Left lung (tissue), 10 donors: Measurements from ENCODE around the gene SEC14L3. TPM values are rescaled to one million over a fixed set of nuclear protein-coding genes. Genes with fewer than 3 reads are reported as not detected.
"Not testable (repeated sequence)": the region's sequence is repeated elsewhere in the genome, so short reads cannot be mapped to it uniquely, and the experiment has no call there.

Source experiments
- ATAC-seq: fragments of 200-7000 bp; cut with Tn5 transposase; one replicate; pipeline ENCODE4 v1.9.1; 2020; ENCODE audit warnings: moderate library complexity
- DNase-seq, 4 donors: peaks; one replicate each; pipeline ENCODE4 v3.0.0-alpha.2; 2013 to 2020
- H3K27ac ChIP-seq, 2 donors: fragments of 200-600 bp; sonication (generic) in 1 of 2; one replicate each; pipeline versions ENCODE4 v1.5.0 to v1.8.0; 2020 to 2021
- H3K27me3 ChIP-seq, 2 donors: fragments of 200-600 bp; sonication (generic) in 1 of 2; one replicate each; pipeline versions ENCODE4 v1.5.0 to v1.8.0; 2020 to 2021
- H3K36me3 ChIP-seq, 2 donors: fragments of 200-600 bp; sonication (generic) in 1 of 2; one replicate each; pipeline versions ENCODE4 v1.5.0 to v1.8.0; 2020 to 2021
- H3K4me1 ChIP-seq, 2 donors: fragments of 200-600 bp; one replicate each; pipeline ENCODE4 v1.8.0; 2021
- H3K4me3 ChIP-seq, 2 donors: fragments of 200-600 bp; sonication (generic) in 1 of 2; one replicate each; pipeline versions ENCODE4 v1.5.0 to v1.8.0; 2020 to 2021; ENCODE audit warnings: mild to moderate bottlenecking in 1 of 2
- H3K9me3 ChIP-seq, 2 donors: fragments of 200-600 bp; sonication (generic) in 1 of 2; one replicate each; pipeline versions ENCODE4 v1.5.0 to v1.8.0; 2020 to 2021
- intact Hi-C, 2 donors: fragments of 100-400 bp; cut with DNase I; formaldehyde crosslinking; loops; one replicate each; pipeline versions ENCODE4 v1.11.2 to v1.14.2; 2022
- polyA plus RNA-seq, 6 donors: library from polyadenylated mRNA; unstranded; fragments of 120-200 nt; gene quantifications; one replicate each; pipeline ENCODE4 v1.2.1, GENCODE V29; 2013; ENCODE audit not compliant: insufficient read length in 6 of 6
- total RNA-seq, 2 donors: library from RNA; stranded (reverse); fragmentation: NEBNext Ultra II Directional; extraction: Animal tissue kit (Norgen Biotek cat#: 25700); gene quantifications; one replicate each; pipeline ENCODE4 v1.2.1, GENCODE V29; 2021
- TF ChIP-seq, protein P1 (sequence below), 2 donors: fragments of 200-600 bp; sonication (generic) in 1 of 2; IDR thresholded peaks; one replicate each; pipeline versions ENCODE4 v1.5.0 to v1.8.0; 2021; ENCODE audit warnings: antibody characterized with exemption in 2 of 2
- donor health status: DM: no; HTN: yes; CAD: no.
- donor health status: DM: no; HTN: no; CAD: no.

SEC14L3 gene
- total and polyA plus RNA-seq, 8 donors, result 0.09 to 0.44 (median 0.24) TPM; not detected in 2

DNA sequence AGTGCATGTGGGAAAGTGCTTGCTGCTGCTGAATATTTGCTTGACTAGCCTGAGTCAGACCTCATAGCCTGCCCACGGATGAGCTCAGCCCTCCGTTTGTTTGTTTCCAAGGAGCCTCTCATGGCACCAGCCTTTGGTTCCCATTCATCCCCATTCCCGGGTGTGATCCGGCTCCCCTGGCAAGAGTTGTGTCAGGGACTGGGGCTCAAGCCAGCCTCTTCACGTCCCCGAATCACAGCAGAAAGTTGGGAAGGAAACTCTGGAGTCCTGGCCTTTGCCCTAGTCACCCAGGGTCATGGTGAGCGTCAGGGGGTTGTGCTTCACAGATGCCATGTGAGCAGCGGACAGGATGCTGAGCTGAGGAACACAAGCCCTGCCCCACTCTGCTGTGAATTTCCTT is 13.8 kb downstream of the SEC14L3 start:
- Histone ChIP-seq H3K9me3 (no peaks in the 10 kb centered on the region), H3K36me3 (no peaks in the 10 kb centered on the region), H3K4me3 (no peak overlapping the region), H3K27me3 (no peaks in the 10 kb centered on the region), H3K4me1 (no peaks in the 10 kb centered on the region), H3K27ac (no peak overlapping the region)
- intact Hi-C loops, result no loop called here
- DNase-seq (no peak), ATAC-seq (no peak)
- TF ChIP-seq, protein P1, sequence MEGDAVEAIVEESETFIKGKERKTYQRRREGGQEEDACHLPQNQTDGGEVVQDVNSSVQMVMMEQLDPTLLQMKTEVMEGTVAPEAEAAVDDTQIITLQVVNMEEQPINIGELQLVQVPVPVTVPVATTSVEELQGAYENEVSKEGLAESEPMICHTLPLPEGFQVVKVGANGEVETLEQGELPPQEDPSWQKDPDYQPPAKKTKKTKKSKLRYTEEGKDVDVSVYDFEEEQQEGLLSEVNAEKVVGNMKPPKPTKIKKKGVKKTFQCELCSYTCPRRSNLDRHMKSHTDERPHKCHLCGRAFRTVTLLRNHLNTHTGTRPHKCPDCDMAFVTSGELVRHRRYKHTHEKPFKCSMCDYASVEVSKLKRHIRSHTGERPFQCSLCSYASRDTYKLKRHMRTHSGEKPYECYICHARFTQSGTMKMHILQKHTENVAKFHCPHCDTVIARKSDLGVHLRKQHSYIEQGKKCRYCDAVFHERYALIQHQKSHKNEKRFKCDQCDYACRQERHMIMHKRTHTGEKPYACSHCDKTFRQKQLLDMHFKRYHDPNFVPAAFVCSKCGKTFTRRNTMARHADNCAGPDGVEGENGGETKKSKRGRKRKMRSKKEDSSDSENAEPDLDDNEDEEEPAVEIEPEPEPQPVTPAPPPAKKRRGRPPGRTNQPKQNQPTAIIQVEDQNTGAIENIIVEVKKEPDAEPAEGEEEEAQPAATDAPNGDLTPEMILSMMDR (IDR thresholded peaks at IDR 0.05), result no peak

DNA sequence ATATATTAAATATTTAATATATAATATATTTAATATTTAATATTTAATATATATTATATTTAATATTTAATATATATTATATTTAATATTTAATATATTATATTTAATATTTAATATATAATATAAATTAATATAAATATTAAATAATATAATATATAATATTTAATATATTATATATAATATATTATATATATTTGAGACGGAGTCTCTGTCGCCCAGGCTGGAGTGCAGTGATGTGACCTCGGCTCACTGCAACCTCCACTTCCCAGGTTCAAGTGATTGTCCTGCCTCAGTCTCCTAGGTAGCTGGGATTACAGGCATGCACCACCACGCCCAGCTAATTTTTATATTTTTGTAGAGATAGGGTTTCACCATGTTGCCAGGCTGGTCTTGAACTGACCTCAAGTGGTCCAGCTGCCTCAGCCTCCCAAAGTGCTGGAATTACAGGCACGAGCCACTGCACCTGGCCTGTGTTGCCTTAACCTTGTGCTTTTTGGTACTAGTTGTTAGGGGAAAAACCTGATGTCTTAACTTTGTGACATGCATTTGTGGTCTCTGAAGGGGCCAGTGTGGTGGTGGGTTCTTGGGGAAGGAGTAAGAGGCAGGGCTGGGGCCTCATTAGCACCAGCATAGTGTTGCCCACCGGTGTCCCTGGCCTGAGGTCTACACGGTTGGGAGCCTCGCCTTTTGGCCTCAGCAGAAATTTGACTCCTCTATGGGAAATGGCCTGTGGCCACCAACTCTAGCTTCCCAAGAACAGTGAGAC is 16.6 kb downstream of the SEC14L3 start:
- H3K27ac ChIP-seq, result no peak overlapping the region
- no peak for DNase-seq
- no peaks in the 10 kb centered on the region for H3K27me3 ChIP-seq
- H3K4me1 ChIP-seq, result no peaks in the 10 kb centered on the region
- intact Hi-C loops, result no loop called here
- ATAC-seq, result no peak
- no peaks in the 10 kb centered on the region for H3K9me3 ChIP-seq
- H3K4me3 ChIP-seq, result no peak overlapping the region
- no peaks in the 10 kb centered on the region for H3K36me3 ChIP-seq
- TF ChIP-seq, protein P1 (IDR thresholded peaks at IDR 0.05), result no peak

DNA sequence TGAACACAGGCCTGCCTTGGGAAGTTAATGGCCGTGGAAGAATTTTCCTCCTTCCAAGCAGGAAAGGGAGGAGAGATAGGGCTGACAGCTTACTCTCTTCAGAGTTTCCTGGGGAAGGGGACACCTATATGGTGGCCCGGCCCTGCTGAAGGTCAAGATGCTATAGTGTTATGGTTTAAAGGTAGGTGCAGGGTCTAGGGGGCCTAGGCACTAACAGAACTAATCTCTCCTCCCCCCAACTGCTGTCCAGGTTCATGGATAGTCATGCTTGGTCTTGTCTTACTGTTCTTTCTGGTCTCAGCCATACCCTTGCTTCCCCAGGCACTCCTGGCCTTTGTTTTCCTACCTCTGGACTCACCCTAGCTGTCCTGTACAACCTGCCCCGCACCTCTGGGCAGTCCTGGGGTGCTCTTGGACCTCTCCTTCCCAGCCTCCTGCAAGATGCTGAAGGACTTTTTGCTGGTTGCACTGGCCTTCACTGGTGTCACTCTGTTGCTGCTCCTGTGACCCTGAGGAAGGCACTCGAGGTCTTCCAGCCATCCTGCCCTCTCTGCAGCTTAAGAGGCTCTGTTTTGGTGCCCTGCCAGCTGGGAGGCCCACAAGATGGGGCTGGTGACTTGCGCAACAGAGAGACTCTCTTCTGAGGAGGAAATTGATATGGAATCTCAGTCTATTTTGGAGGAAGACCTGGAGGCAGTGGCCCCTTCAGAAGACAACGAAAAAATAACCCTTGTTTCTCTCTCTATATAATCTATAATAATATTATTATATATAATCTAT is 17.9 kb downstream of the SEC14L3 start:
- Histone ChIP-seq H3K27ac (no peak overlapping the region), H3K36me3 (no peaks in the 10 kb centered on the region), H3K9me3 (no peaks in the 10 kb centered on the region), H3K4me3 (no peak overlapping the region), H3K4me1 (no peaks in the 10 kb centered on the region), H3K27me3 (no peaks in the 10 kb centered on the region)
- intact Hi-C loops, result no loop called here
- DNase-seq, result peak in 2 of 4 donors; percentile 27 to 66
- TF ChIP-seq, protein P1 (IDR thresholded peaks at IDR 0.05), result no peak
- peak; percentile 80 for ATAC-seq

DNA sequence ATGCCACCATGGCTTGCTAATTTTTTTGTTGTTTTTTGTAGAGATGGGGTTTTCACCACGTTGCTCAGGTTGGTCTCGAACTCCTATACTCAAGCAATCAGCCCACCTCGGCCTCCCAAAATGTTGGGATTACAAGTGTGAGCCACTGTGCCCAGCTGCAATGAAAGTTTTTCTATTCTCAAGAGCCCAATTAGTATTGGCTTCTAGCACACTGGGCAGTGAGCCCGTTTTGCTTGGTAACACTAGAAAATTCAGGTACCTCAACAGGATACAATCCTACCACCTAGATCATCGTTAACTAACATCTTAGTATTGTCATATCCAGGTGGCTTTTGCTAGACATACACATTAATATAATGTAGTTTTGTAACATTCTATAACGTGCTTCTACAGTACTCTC is 19.0 kb downstream of the SEC14L3 start:
- Histone ChIP-seq H3K27ac (no peak overlapping the region), H3K9me3 (no peaks in the 10 kb centered on the region), H3K4me1 (no peaks in the 10 kb centered on the region), H3K27me3 (peaks cover 0 to 5% of the 10 kb centered on the region in 2 donors), H3K4me3 (no peak overlapping the region), H3K36me3 (no peaks in the 10 kb centered on the region)
- DNase-seq, result no peak
- intact Hi-C loops, result no loop called here
- no peak for ATAC-seq
- TF ChIP-seq, protein P1 (IDR thresholded peaks at IDR 0.05), result no peak

- intact Hi-C loops, DNase-seq, H3K36me3 ChIP-seq, H3K27ac ChIP-seq, H3K4me3 ChIP-seq, H3K4me1 ChIP-seq, H3K9me3 ChIP-seq: not testable (repeated sequence)
- ATAC-seq, result peak; percentile 19
- peaks cover 0 to 17% of the 10 kb centered on the region in 2 donors for H3K27me3 ChIP-seq
Measured at GRCh38 chr22:30451488-30451887, 20.3 kb downstream of the SEC14L3 start.
